ENCODE results near the gene NOL9.
"Not testable (repeated sequence)": the region's sequence is repeated elsewhere in the genome, so short reads cannot be mapped to it uniquely, and the experiment has no call there.

NOL9 gene

GRCh38 chr1:6497215-6497866, 57.0 kb downstream of the NOL9 start:
- H3K4me3 ChIP-seq, result peak overlapping the region; percentile 81
- peak overlapping the region; percentile 0 for H3K9ac ChIP-seq (ENCODE audit: insufficient read length)
- no peak overlapping the region for H3K27ac ChIP-seq
- no peak for DNase-seq (ENCODE audit: low read depth, low spot score)
- no peaks in the 10 kb centered on the region for H3K36me3 ChIP-seq (ENCODE audit: insufficient read depth, low read length)
- no peaks in the 10 kb centered on the region for H3K9me3 ChIP-seq (ENCODE audit: low read depth, low read length)
- no peak for TF ChIP-seq FOXP2 (optimal IDR thresholded peaks at IDR 0.05; ENCODE audit: control extremely low read depth, extremely low read length, insufficient read depth)
- TF ChIP-seq POLR2AphosphoS5 (IDR thresholded peaks at IDR 0.05; ENCODE audit: borderline replicate concordance, low read depth, low read length), result no peak
- TF ChIP-seq EZH2 (IDR thresholded peaks at IDR 0.05), result no peak

- peak overlapping the region; percentile 75 for H3K4me3 ChIP-seq
- H3K9me3 ChIP-seq (ENCODE audit: low read depth, low read length), result no peaks in the 10 kb centered on the region
- no peak overlapping the region for H3K27ac ChIP-seq
- TF ChIP-seq EZH2 (IDR thresholded peaks at IDR 0.05) (no peak), POLR2AphosphoS5 (IDR thresholded peaks at IDR 0.05; ENCODE audit: borderline replicate concordance, low read depth, low read length) (no peak), FOXP2 (optimal IDR thresholded peaks at IDR 0.05; ENCODE audit: control extremely low read depth, extremely low read length, insufficient read depth) (no peak)
- peak overlapping the region; percentile 0 for H3K9ac ChIP-seq (ENCODE audit: insufficient read length)
- H3K36me3 ChIP-seq (ENCODE audit: insufficient read depth, low read length), result no peaks in the 10 kb centered on the region
- DNase-seq (ENCODE audit: low read depth, low spot score), result no peak
These were observed 57.5 kb downstream of the NOL9 start for GRCh38 chr1:6496890-6497214.

- Histone ChIP-seq H3K9ac (ENCODE audit: insufficient read length) (no peak overlapping the region), H3K9me3 (ENCODE audit: low read depth, low read length) (no peaks in the 10 kb centered on the region), H3K4me3 (peak overlapping the region; percentile 75; the same call in 1 of the 2 replicates), H3K36me3 (ENCODE audit: insufficient read depth, low read length) (no peaks in the 10 kb centered on the region), H3K27ac (no peak overlapping the region)
- no peak for DNase-seq (ENCODE audit: low read depth, low spot score)
- TF ChIP-seq FOXP2 (optimal IDR thresholded peaks at IDR 0.05; ENCODE audit: control extremely low read depth, extremely low read length, insufficient read depth), result no peak
- TF ChIP-seq POLR2AphosphoS5 (IDR thresholded peaks at IDR 0.05; ENCODE audit: borderline replicate concordance, low read depth, low read length), result no peak
- TF ChIP-seq EZH2 (IDR thresholded peaks at IDR 0.05), result no peak
These were observed 58.0 kb downstream of the NOL9 start for GRCh38 chr1:6496365-6496721.

- TF ChIP-seq EZH2 (IDR thresholded peaks at IDR 0.05) (no peak), FOXP2 (optimal IDR thresholded peaks at IDR 0.05; ENCODE audit: control extremely low read depth, extremely low read length, insufficient read depth) (no peak), POLR2AphosphoS5 (IDR thresholded peaks at IDR 0.05; ENCODE audit: borderline replicate concordance, low read depth, low read length) (no peak)
- no peak overlapping the region for H3K27ac ChIP-seq
- no peak overlapping the region for H3K9ac ChIP-seq (ENCODE audit: insufficient read length)
- H3K36me3 ChIP-seq (ENCODE audit: insufficient read depth, low read length), result no peaks in the 10 kb centered on the region
- no peak for DNase-seq (ENCODE audit: low read depth, low spot score)
- no peak overlapping the region for H3K4me3 ChIP-seq
- no peaks in the 10 kb centered on the region for H3K9me3 ChIP-seq (ENCODE audit: low read depth, low read length)
These were observed 58.6 kb downstream of the NOL9 start for GRCh38 chr1:6495540-6496364.

GRCh38 chr1:6495041-6495441, 59.3 kb downstream of the NOL9 start:
- H3K9ac ChIP-seq (ENCODE audit: insufficient read length), result no peak overlapping the region
- H3K9me3 ChIP-seq (ENCODE audit: low read depth, low read length), result no peaks in the 10 kb centered on the region
- TF ChIP-seq POLR2AphosphoS5 (IDR thresholded peaks at IDR 0.05; ENCODE audit: borderline replicate concordance, low read depth, low read length) (no peak), FOXP2 (optimal IDR thresholded peaks at IDR 0.05; ENCODE audit: control extremely low read depth, extremely low read length, insufficient read depth) (no peak), EZH2 (IDR thresholded peaks at IDR 0.05) (no peak)
- no peak overlapping the region for H3K27ac ChIP-seq
- no peak overlapping the region for H3K4me3 ChIP-seq
- no peak for DNase-seq (ENCODE audit: low read depth, low spot score)
- no peaks in the 10 kb centered on the region for H3K36me3 ChIP-seq (ENCODE audit: insufficient read depth, low read length)

GRCh38 chr1:6494627-6495026, 59.7 kb downstream of the NOL9 start:
- Histone ChIP-seq H3K9me3 (ENCODE audit: low read depth, low read length) (no peaks in the 10 kb centered on the region), H3K27ac (no peak overlapping the region), H3K36me3 (ENCODE audit: insufficient read depth, low read length) (no peaks in the 10 kb centered on the region), H3K9ac (ENCODE audit: insufficient read length) (no peak overlapping the region), H3K4me3 (no peak overlapping the region)
- DNase-seq (ENCODE audit: low read depth, low spot score), result no peak
- no peak for TF ChIP-seq POLR2AphosphoS5 (IDR thresholded peaks at IDR 0.05; ENCODE audit: borderline replicate concordance, low read depth, low read length)
- TF ChIP-seq FOXP2 (optimal IDR thresholded peaks at IDR 0.05; ENCODE audit: control extremely low read depth, extremely low read length, insufficient read depth), result no peak
- no peak for TF ChIP-seq EZH2 (IDR thresholded peaks at IDR 0.05)

GRCh38 chr1:6493834-6494223, 60.5 kb downstream of the NOL9 start:
- not testable (repeated sequence) for H3K36me3 ChIP-seq (ENCODE audit: insufficient read depth, low read length); H3K9me3 ChIP-seq (ENCODE audit: low read depth, low read length); H3K4me3 ChIP-seq; H3K27ac ChIP-seq; DNase-seq (ENCODE audit: low read depth, low spot score); H3K9ac ChIP-seq (ENCODE audit: insufficient read length)

- TF ChIP-seq EZH2 (IDR thresholded peaks at IDR 0.05) (no peak), POLR2AphosphoS5 (IDR thresholded peaks at IDR 0.05; ENCODE audit: borderline replicate concordance, low read depth, low read length) (no peak), FOXP2 (optimal IDR thresholded peaks at IDR 0.05; ENCODE audit: control extremely low read depth, extremely low read length, insufficient read depth) (no peak)
- Histone ChIP-seq H3K27ac (peak overlapping the region; percentile 33; the same call in 1 of the 2 replicates), H3K36me3 (ENCODE audit: insufficient read depth, low read length) (no peaks in the 10 kb centered on the region), H3K9ac (ENCODE audit: insufficient read length) (no peak overlapping the region), H3K4me3 (no peak overlapping the region), H3K9me3 (ENCODE audit: low read depth, low read length) (no peaks in the 10 kb centered on the region)
- no peak for DNase-seq (ENCODE audit: low read depth, low spot score)
These were observed 62.3 kb downstream of the NOL9 start for GRCh38 chr1:6491966-6492365.
